Stomach (tissue), 4 donors: ENCODE results near the gene DEPDC5.

Experiments used
- CTCF ChIP-seq, 7 experiments: fragments of 450-650 bp in 4 of 7; fragments of 200-600 bp in 3 of 7; sonication (generic) in 3 of 7; IDR thresholded peaks; one replicate each; pipeline ENCODE4 v1.5.1; 2016 to 2019; ENCODE audit warnings: antibody characterized with exemption in 7 of 7, control low read depth in 2 of 7, mild to moderate bottlenecking in 1 of 7
- EP300 ChIP-seq: sonication (generic); formaldehyde crosslinking; IDR thresholded peaks from one replicate; pipeline ENCODE4 v1.6.1; 2017; ENCODE audit warnings: antibody characterized with exemption
- POLR2A ChIP-seq, 4 donors: fragments of 450-650 bp; IDR thresholded peaks; one replicate each; pipeline ENCODE4 v1.6.1; 2016; ENCODE audit warnings: antibody characterized with exemption in 4 of 4, control low read depth in 2 of 4, mild to moderate bottlenecking in 1 of 4, moderate library complexity in 1 of 4

GRCh38 chr22:31753005-31753633 is 700 bp upstream of the DEPDC5 start:
- TF ChIP-seq POLR2A (IDR thresholded peaks at IDR 0.05) (no peak), CTCF (IDR thresholded peaks at IDR 0.05) (no peak), EP300 (no peak)
